Body of pancreas (tissue), 4 donors: ENCODE measurements around the gene CLIC6. TPM values are rescaled to one million over a fixed set of nuclear protein-coding genes. Genes with fewer than 3 reads are reported as not detected.

ENCODE experiments used
- ATAC-seq: fragments of 150-250 bp; one replicate; pipeline ENCODE4 v1.9.1; 2016
- DNase-seq, 4 donors: peaks; one replicate each; pipeline ENCODE4 v3.0.0-alpha.2; 2019
- H3K27ac ChIP-seq, 4 donors: fragments of 200-600 bp; sonication (generic); 1 replicate in 3 of 4; 2 replicates in 1 of 4; pipeline versions ENCODE4 v1.5.1 to v1.6.1; 2016 to 2019; ENCODE audit warnings: mild to moderate bottlenecking in 1 of 4, mixed read lengths in 1 of 4, moderate library complexity in 1 of 4
- H3K27me3 ChIP-seq, 2 donors: fragments of 200-600 bp; sonication (generic); one replicate each; pipeline ENCODE4 v1.6.0; 2016; ENCODE audit warnings: mild to moderate bottlenecking in 1 of 2
- H3K36me3 ChIP-seq, 2 donors: fragments of 200-600 bp; sonication (generic); replicated peaks in 1 of 2; 2 replicates each; pipeline ENCODE4 v1.5.1; 2016; ENCODE audit warnings: low read depth in 2 of 2; ENCODE audit not compliant: insufficient read depth in 1 of 2
- H3K4me1 ChIP-seq: fragments of 200-600 bp; sonication (generic); one replicate; pipeline ENCODE4 v1.6.0; 2016
- H3K4me3 ChIP-seq, 2 donors: fragments of 200-600 bp; sonication (generic); 1 replicate in 1 of 2; 2 replicates in 1 of 2; pipeline ENCODE4 v1.5.1; 2016 to 2019
- H3K9me3 ChIP-seq, 3 donors: fragments of 200-600 bp; sonication (generic); 1 replicate in 2 of 3; 2 replicates in 1 of 3; pipeline ENCODE4 v1.5.1; 2016
- CTCF ChIP-seq, 7 experiments: fragments of 450-650 bp in 4 of 7; fragments of 200-600 bp in 3 of 7; sonication (generic) in 3 of 7; IDR thresholded peaks; one replicate each; pipeline ENCODE4 v1.5.1; 2016 to 2019; ENCODE audit warnings: antibody characterized with exemption in 7 of 7
- POLR2A ChIP-seq, 3 donors: fragments of 450-650 bp; IDR thresholded peaks; one replicate each; pipeline ENCODE4 v1.6.1; 2016; ENCODE audit warnings: antibody characterized with exemption in 3 of 3, mild to moderate bottlenecking in 2 of 3
- WGBS, 2 donors: methylation state at CpG; one replicate each; pipeline ENCODE4 v1.1.5; 2017; 5-methylcytosine and 5-hydroxymethylcytosine counted together
- intact Hi-C: fragments of 100-400 bp; cut with DNase I; formaldehyde crosslinking; loops from one replicate; pipeline ENCODE4 v1.15.1; 2023
- total RNA-seq, 2 donors: library from RNA; depleted of rRNA; stranded (reverse); fragments of >200 nt; gene quantifications; one replicate each; pipeline ENCODE4 v1.1.0, GENCODE V29; 2016

CLIC6 gene
- total RNA-seq, 2 donors from 2014 or later: 0.99 to 1.8 TPM

GRCh38 chr21:34754690-34755647, 86.2 kb downstream of the CLIC6 start:
- intact Hi-C loops: no loop called here
- WGBS, 2 donors: 75 to 78% methylated on average over 19 of the region's 19 CpGs
- ATAC-seq: no peak

GRCh38 chr21:34761758-34762330, 93.0 kb downstream of the CLIC6 start:
- Histone ChIP-seq H3K27me3 (no peaks in the 10 kb centered on the region), H3K9me3 (no peaks in the 10 kb centered on the region), H3K36me3 (no peaks in the 10 kb centered on the region), H3K4me1 (no peaks in the 10 kb centered on the region), H3K27ac (no peak overlapping the region), H3K4me3 (no peak overlapping the region)
- TF ChIP-seq CTCF (IDR thresholded peaks at IDR 0.05): no peak
- no peak for TF ChIP-seq POLR2A (IDR thresholded peaks at IDR 0.05)
- no peak for ATAC-seq
- intact Hi-C loops: no loop called here
- WGBS, 2 donors: 72 to 77% methylated on average over 2 of the region's 2 CpGs
- no peak for DNase-seq

More at GRCh38 chr21:34754690-34755647, 86.2 kb downstream of the CLIC6 start:
- no peaks in the 10 kb centered on the region for H3K9me3 ChIP-seq
- H3K4me1 ChIP-seq: no peaks in the 10 kb centered on the region
- TF ChIP-seq POLR2A (IDR thresholded peaks at IDR 0.05) (no peak), CTCF (IDR thresholded peaks at IDR 0.05) (no peak)
- H3K36me3 ChIP-seq: no peaks in the 10 kb centered on the region
- no peaks in the 10 kb centered on the region for H3K27me3 ChIP-seq
- no peak overlapping the region for H3K4me3 ChIP-seq
- H3K27ac ChIP-seq: no peak overlapping the region
- no peak for DNase-seq

GRCh38 chr21:34762786-34763185, 94.0 kb downstream of the CLIC6 start:
- DNase-seq: no peak
- WGBS, 2 donors: 50 to 61% methylated on average over 1 of the region's 1 CpG
- H3K27ac ChIP-seq: no peak overlapping the region
- intact Hi-C loops: no loop called here
- no peaks in the 10 kb centered on the region for H3K27me3 ChIP-seq
- no peak overlapping the region for H3K4me3 ChIP-seq
- no peaks in the 10 kb centered on the region for H3K4me1 ChIP-seq
- H3K36me3 ChIP-seq: no peaks in the 10 kb centered on the region
- no peaks in the 10 kb centered on the region for H3K9me3 ChIP-seq
- no peak for ATAC-seq
- TF ChIP-seq CTCF (IDR thresholded peaks at IDR 0.05) (no peak), POLR2A (IDR thresholded peaks at IDR 0.05) (no peak)

GRCh38 chr21:34764715-34765284, 96.0 kb downstream of the CLIC6 start:
- no peak for TF ChIP-seq CTCF (IDR thresholded peaks at IDR 0.05)
- no peak for TF ChIP-seq POLR2A (IDR thresholded peaks at IDR 0.05)
- intact Hi-C loops: no loop called here
- WGBS, 2 donors: 77 to 90% methylated on average over 3 of the region's 3 CpGs
- no peak for ATAC-seq
- Histone ChIP-seq H3K27ac (no peak overlapping the region), H3K27me3 (no peaks in the 10 kb centered on the region), H3K4me1 (no peaks in the 10 kb centered on the region), H3K36me3 (no peaks in the 10 kb centered on the region), H3K4me3 (no peak overlapping the region), H3K9me3 (no peaks in the 10 kb centered on the region)
- DNase-seq: no peak
